Endothelial cell of hepatic sinusoid (primary cell): ENCODE results near the gene PRPF39.
"Not testable (repeated sequence)": the region's sequence is repeated elsewhere in the genome, so short reads cannot be mapped to it uniquely, and the experiment has no call there.

Experiments used
- in situ Hi-C: cut with HindIII; loops from 2 replicates; pipeline ENCODE4 v1.10.0; 2017; ENCODE audit warnings: low sequenced_read_pairs

PRPF39 gene

DNA sequence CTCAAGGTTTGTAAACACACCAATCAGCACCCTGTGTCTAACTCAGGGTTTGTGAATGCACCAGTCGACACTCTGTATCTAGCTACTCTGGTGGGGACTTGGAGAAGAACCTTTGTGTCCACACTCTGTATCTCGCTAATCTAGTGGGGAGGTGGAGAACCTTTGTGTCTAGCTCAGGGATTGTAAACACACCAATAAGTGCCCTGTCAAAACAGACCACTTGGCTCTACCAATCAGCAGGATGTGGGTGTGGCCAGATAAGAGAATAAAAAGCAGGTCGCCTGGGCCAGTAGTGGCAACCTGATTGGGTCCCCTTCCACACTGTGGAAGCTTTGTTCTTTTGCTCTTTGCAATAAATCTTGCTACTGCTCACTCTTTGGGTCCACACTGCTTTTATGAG lies 2.8 kb upstream of the PRPF39 start:
- in situ Hi-C loops: not testable (repeated sequence)

DNA sequence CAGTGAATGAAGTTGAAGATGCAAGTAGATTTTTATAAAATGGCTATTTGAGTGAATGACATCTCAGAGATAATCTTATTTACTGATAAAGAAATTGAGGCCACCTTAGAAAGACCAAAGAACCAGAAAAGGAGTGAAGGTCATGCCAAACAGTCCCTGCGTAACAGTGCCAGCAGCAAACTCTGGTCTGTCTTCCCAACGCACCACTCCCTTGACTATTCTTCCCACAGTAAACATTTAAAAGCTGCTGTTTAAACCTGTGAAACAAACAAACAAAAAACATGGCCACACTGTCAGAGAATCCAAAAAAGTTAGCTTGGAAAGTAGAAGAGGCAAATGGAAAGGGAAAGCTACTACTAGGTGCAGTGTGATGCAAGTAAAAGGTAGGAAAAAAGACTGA lies 1.5 kb upstream of the PRPF39 start:
- in situ Hi-C loops: no loop called here

DNA sequence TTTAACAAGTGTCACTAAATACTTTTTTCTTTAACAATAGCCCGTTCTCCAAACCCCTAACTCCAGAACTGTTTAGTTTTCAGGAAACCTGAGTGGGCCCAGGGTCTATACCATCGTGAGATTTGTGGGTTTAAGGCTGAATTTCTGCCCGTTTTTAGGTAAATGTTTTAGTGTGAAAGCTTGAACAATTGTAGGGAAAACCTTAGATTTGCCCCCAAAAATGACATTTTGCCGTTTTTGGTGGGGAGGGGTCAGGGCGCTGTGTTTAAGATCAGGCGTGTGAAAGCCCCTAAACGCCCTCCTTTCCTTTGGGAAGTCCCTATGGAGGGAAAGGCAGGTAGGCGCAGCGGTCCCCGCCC lies 320 bp upstream of the PRPF39 start:
- in situ Hi-C loops: no loop called here

DNA sequence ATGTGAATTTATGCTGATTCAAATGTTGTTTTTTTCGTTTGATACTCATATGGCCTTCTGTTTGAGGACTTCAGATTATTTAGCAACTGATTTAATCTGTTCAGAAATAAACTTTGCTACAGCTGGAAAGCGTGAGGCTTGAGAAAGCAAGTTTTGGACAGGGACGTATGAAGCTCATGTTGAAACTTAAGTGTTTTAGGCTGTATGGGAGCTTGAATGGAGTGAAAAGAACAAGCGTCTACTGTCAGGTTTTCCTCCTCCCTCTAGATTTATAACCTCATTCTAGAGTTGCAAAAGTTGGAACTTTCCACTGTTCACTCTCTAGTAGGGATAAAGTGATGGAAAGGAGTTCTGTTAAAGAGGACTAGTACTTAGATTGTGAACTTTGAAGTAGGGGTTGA lies 1.0 kb downstream of the PRPF39 start:
- in situ Hi-C loops: no loop called here

DNA sequence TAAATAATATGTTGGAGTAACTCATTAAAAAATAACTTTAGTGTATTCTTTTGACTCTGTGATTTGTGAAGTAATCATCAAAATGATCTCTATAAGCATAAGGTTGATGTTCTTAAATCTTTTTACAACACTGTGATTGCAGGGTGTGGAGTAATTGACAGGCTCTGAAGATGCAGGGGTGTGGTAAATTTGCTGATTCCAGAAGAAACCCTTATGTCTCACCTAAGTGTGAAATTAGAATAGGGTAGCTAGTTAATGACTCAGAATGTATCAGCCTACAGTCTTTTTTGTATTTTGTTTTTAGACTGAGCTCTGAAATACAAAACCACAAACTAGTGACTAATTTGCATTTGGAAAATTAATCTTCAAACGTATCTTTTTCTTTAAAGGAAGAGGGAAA lies 5.9 kb downstream of the PRPF39 start:
- in situ Hi-C loops: no loop called here

DNA sequence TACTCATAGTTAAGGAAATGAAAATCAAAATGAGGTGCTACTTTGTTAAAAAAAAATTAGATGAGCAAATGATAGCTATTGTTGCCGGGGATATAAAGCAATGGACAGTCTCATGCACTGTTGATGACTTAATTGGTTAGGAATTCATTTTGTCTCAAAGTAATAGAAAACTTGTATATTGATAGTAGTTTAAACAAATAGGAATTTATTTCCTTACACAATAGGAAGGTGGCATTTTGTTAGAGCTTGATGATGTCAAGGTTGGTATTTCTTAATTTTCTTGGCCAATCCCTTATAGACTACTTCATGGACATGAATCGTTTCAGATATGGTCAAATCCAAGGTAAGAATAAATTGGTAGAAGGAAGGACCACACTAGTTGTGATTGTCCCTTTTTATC lies 7.8 kb downstream of the PRPF39 start:
- in situ Hi-C loops: no loop called here

DNA sequence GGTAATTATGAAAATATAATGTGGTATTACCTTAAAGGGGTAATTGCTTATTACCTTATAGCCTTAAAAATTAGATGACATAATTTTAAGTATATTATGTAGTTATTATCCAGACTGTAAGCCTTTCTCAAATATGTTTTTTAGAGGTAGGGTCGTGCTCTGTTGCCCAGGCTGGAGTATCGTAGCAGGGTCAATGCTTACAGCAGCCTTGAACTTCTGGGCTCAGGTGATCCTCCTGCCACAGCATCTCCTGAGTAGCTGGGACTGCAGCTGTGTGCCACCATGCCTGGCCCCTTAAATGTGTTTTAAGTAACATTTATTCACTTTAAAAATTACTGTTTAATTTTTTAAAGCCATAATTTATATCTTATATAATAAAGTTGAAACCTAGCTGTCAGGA lies 10.4 kb downstream of the PRPF39 start:
- in situ Hi-C loops: no loop called here

DNA sequence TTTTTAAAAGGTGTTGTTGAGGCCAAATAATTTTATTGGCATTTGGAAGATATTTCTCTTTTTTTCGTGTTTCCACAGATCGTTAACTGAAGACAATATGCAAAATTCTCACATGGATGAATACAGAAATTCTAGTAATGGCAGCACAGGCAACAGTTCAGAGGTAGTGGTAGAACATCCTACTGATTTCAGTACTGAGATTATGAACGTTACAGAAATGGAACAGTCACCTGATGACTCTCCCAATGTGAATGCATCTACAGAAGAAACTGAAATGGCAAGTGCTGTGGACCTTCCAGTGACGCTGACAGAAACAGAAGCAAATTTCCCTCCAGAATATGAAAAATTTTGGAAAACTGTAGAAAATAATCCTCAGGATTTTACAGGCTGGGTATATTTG lies 11.2 kb downstream of the PRPF39 start:
- in situ Hi-C loops: no loop called here

DNA sequence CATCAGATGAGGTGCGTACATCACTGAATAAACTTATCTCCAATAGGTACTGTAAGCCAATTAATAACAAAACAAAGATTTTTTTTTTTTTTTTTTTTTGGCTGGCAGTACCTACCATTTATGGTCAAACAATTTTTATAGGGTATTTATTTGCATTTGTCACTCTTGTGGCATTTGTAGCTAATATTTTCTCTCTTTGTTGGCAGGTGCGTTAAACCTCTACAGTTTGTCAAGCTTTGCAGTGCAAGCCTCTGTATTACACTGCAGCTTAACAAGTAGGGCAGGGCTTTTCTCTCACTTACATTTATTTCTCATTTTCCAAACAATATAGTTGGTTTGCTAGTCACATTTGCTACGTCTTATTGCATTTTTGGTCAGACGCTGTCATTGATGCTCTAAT lies 12.3 kb downstream of the PRPF39 start:
- in situ Hi-C loops: no loop called here

DNA sequence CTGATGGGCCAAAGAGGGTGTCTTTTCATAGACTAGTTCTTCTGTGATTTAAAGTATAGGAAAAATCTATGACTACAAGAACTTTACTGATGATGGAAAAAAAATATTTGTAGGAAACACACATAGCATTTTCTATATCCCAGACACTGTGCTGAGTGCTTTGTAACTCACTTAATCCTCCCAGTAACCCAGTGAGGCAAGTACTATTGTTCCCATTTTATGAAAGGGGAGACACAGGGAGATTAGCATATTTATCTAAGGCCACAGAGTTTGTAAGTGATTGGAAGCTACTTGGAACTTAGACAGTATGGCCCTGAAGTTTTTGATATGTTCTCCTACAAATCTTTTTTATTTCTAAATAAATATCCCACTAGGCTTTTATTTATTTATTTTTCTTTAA lies 19.9 kb downstream of the PRPF39 start:
- in situ Hi-C loops: no loop called here

DNA sequence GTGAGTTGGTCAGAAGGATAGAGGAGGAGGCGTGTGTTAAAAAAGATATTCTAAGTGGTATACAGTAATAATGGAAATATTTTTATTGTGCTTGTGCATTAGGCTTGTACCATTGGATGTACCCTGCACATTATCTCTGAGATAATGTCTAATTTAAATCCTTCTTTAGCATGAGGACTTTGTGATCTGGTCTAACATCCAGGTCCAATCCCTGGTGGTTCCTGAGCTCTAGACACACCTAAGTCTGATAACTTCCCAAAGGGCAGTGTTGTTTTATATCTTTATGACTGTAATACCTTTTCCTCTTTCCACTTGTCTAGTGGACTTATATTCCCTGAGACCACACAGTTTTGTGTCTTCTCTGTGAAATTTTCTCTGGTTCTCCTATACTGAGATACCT lies 20.6 kb downstream of the PRPF39 start:
- in situ Hi-C loops: no loop called here

DNA sequence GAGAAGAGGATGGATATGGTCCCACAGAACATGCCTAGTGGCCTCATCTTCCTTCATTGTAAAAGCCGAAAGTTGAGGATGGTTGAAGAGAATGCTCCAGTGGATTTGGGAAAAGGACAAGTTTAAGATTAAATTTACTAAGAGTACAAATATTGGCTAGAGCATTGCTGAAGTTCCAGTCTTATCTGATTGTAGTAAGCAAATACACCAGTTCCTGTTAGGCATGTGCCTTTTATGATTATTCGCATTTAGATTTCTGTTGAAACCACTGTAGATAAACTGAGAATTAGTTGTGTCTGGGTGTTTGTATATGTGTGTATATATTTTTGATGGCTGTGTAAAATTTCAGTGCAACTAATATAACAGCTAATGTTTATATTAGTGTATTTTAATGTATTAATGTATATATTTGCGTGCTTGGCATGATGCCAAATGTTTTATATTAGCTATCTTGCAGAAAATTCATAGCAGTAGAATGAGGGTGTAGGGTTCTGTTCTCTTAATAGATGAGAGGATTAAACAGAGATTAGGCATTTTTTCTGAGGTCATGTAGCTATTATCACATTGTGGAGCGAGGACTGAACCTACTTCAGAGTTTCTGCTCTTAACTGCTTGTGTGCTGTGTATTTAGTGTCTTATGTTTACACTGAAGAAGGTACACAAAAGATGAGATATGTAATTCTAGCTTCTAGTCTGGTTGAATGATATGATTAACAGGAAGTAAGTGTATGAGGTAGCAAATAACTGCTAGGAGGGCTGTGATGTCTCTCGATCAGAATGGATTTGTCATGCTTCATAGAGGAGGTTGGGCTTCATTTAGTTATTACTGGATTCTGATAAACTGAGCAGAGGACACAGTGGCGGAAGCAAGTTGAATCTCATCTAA lies 29.2 kb downstream of the PRPF39 start:
- in situ Hi-C loops: no loop called here

DNA sequence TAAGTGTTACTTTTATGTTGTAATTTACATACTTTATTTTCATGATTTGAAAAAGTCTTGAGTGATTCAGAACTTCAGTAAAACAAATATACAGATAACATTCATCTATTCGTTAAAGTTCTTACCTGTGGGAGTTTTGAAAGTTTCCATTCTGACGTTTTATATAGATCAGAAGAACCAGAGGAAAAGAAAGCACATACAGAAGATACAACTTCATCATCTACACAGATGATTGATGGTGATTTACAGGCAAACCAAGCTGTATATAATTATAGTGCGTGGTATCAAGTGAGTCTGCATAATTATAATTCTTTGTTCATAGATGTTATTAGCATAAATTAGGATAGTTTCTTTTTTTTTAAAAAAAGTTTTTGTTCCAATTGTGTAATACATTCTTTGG lies 30.4 kb downstream of the PRPF39 start:
- in situ Hi-C loops: no loop called here

DNA sequence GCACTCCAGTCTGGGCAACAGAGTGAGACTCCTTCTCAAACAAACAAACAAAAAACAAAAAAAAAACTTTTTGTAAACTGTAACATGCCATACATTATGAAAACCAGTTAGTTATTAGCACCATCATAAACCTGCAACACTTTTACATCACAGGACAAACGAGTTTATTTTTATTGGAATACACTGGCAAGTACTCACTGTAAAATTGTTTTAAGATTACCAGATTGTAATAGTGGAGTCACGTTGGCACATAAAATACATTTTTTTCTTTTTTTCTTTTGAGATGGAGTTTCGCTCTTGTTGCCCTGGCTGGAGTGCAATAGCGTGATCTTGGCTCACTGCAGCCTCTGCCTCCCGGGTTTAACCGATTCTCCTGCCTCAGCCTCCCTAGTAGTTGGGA lies 34.7 kb downstream of the PRPF39 start:
- in situ Hi-C loops: no loop called here

DNA sequence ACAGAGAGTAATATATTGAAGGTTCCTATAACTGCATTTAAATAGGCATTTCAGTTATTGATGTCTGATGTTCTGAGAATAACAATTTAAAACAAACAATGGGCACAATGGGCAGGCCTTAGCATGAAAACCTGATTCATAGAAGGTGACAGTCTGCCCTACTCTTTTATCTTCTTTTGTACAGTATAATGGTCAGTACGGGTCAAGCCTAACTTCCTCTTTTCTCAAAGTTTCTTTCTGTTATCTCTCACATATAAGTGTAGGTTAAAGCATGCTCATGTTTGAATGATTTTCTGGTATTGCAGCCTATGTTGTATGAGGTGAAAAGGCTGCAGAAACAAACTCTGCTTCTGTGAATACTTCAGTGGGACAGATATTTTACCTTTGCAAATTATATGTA lies 36.2 kb downstream of the PRPF39 start:
- in situ Hi-C loops: no loop called here

DNA sequence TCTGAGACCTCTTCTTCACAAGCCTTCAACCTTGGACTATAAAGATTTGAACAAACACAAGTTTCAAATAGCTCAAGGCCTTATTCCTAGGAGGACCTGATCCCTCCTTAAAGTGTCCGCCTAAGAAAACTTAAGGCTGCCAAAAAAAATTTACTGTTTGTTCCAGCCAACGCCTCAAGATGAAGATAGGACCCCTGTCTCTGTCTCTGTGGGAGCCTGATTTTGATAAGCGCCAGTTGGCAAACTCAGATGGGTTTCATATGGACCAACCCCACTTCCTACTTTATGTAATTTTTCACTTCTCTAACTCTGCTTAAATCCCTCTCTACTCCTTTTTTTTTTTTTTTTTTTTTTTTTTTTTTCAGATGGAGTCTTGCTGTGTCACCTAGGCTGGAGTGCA lies 39.4 kb downstream of the PRPF39 start:
- in situ Hi-C loops: no loop called here

DNA sequence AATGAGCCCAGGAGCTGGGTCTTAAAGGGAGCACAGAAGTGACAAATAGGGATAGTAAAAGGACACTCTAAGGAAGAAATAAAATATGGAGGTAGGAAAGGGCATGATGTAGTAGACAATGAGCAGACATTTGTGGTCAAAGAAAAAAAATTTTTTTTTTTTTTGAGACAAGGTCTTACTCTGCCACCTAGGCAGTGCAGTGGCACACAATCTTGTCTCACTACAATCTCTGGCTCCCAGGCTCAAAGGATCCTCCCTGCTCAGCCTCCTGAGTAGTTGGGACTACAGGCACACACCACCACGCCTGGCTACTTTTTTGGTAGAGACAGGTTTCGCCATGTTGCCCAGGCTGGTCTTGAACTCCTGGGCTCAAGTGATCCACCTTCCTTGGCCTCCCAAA lies 41.8 kb downstream of the PRPF39 start:
- in situ Hi-C loops: no loop called here

DNA sequence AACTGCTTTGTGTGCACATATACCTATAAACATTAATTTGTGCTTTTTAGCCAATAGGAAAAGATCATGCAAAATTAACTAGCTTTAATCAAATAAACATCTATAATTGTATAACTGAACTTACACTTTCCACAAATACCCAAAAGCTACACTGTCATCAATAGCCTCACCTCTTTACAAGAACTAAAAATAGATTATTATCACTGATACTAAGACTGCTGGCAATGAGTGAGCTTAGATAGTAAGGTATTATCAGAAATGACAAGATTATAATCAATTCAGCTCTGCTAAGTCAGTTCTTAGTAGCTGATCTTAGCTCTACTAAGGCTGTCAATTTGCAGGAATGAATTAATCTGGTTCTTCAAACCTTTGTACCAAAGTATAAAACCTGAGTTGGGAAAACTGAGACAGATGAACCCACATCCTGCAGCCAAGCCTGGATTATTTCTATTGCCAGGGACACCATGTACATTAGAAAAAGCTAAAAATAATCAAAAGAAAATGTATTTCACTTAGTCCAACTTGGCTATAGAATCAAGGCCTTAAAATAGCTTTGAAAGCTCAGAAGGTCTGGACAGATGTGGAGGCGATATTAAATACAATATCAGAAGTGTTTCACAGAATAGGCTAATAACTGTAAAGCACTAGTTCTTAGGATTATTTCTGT lies 45.2 kb downstream of the PRPF39 start:
- in situ Hi-C loops: no loop called here

DNA sequence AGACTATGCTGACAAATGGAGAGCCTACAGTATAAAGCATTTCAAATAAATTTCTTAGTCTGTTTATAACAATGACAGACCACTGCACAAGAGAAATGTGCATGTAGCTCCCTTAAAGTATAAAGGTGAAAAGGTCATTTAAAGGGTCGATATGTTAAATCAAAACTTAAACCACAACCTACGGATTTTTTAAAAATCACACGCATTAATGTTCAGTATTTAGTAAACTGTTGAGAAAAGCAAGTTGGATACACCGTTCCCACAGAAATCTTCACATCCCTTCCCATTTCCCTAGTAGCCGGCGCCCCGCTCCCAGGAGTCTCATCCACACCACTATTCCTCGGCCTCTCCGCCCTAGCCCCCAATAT lies 49.8 kb downstream of the PRPF39 start:
- in situ Hi-C loops: no loop called here

DNA sequence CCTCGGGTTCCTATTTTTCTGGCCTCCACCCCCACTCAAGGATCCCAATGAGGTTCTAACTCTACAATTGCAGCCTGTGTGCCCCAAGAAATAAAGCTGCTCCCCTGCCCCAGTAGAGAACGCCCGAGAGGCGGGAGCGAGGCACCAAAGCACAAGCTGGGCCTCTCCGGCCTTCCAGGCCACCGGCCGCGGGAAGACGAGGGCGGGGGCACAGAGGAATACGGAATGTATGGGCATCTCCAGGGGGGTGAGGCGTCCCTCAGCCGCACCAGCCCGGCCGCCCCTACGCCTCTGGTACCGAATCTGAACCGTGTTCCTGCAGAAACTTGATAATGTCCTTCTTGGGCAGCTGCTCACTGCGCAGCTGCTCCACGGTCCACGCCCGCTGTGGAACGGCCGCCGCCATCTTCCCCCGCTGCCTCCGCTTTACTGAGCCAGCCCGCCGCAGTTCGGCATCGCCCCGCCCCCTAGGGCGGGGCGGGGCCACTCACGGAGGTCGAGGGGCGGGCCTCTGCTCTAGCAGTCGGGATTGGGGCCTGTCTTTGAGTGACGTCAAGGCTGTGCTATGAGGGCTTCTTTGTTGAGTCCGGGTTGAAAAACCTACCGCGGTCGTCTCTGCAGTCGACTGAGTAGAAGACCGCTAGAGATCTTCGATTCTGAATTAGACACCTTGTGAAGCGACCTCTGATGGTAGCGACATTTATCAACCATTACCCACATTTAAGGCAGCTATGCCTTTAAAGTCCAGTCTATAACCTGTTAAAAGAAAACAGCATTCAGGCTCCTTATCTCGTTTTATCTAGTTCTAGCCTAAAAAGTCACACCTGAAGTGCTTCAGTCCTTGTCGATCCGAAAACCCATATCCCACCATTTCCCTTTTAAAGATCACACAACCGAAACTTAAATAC lies 50.4 kb downstream of the PRPF39 start, which contains the start of gene FKBP3:
FKBP3 (minus strand) TSS at position 431 of the 908 bp plus-strand sequence; CDS start at position 406, 25 bp downstream.
- in situ Hi-C loops: no loop called here

DNA sequence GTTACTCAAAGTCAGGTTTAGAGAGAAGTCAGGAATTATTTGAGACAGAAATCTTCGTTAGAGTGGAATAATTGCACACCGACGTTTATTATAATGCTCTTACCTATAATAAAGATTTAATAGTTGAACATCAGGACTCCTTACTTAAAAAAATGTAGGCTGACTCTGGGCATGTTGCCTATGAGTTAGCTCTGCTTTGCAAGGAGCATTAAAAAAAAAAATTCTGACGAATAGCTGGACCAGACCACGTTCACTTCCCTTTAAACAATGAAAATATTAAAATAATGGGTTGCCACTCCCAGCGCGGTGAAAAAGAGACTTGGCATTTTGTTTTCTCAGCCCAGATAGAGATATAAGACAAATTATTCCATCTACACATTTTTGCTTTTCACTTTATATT lies 51.2 kb downstream of the PRPF39 start:
- in situ Hi-C loops: no loop called here
